ENCODE results near the gene UCMA. TPM values are rescaled to one million over a fixed set of nuclear protein-coding genes. Genes with fewer than 3 reads are reported as not detected.

UCMA gene
- total and polyA plus RNA-seq, 4 donors, result not detected

GRCh38 chr10:13225601-13226000 lies 8.6 kb downstream of the UCMA start:
- Histone ChIP-seq H3K4me1 (ENCODE audit: control insufficient read depth in 4 of 4, insufficient read depth in 4 of 4, low read length in 3 of 4) (peaks cover 0 to under 1% (median 0%) of the 10 kb centered on the region in 4 donors), H3K27me3 (ENCODE audit: control insufficient read depth in 4 of 4, insufficient read depth in 4 of 4, low read length in 3 of 4) (no peaks in the 10 kb centered on the region), H3K4me3 (ENCODE audit: low read depth in 1 of 3, low read length in 3 of 3) (no peak overlapping the region), H3K9me3 (ENCODE audit: control insufficient read depth in 4 of 4, low read length in 3 of 4) (no peaks in the 10 kb centered on the region), H3K9ac (ENCODE audit: low read depth in 1 of 2, low read length in 2 of 2) (no peak overlapping the region), H3K27ac (ENCODE audit: low read depth in 1 of 2, low read length in 2 of 2) (no peak overlapping the region), H3K36me3 (ENCODE audit: control insufficient read depth in 4 of 4, insufficient read depth in 3 of 4, low read depth in 1 of 4, low read length in 3 of 4) (no peaks in the 10 kb centered on the region)
- no peak for DNase-seq (ENCODE audit: low spot score)
- WGBS, result 90% methylated on average over 8 of the region's 8 CpGs
- TF ChIP-seq GABPA (IDR thresholded peaks at IDR 0.05 in 1 of 2, conservative IDR thresholded peaks at IDR 0.05 in 1 of 2), result no peak
- no peak for TF ChIP-seq HNF4G (IDR thresholded peaks at IDR 0.05)
- TF ChIP-seq FOXA2 (IDR thresholded peaks at IDR 0.05), result no peak
- TF ChIP-seq TAF1 (conservative IDR thresholded peaks at IDR 0.05), result no peak
- no peak for TF ChIP-seq JUND (IDR thresholded peaks at IDR 0.05)
- TF ChIP-seq EGR1 (IDR thresholded peaks at IDR 0.05; ENCODE audit: low read depth in 2 of 2), result no peak
- TF ChIP-seq YY1 (IDR thresholded peaks at IDR 0.05), result no peak
- TF ChIP-seq FOXA1 (IDR thresholded peaks at IDR 0.05), result no peak
- no peak for TF ChIP-seq RXRA (IDR thresholded peaks at IDR 0.05)
- no peak for TF ChIP-seq NR2F2 (IDR thresholded peaks at IDR 0.05)
- TF ChIP-seq ZBTB33 (IDR thresholded peaks at IDR 0.05), result no peak
- TF ChIP-seq MAX (IDR thresholded peaks at IDR 0.05), result no peak
- TF ChIP-seq RAD21 (IDR thresholded peaks at IDR 0.05), result no peak
- TF ChIP-seq HNF4A (conservative IDR thresholded peaks at IDR 0.05), result no peak
- TF ChIP-seq REST (IDR thresholded peaks at IDR 0.05), result no peak
- no peak for TF ChIP-seq ATF3 (IDR thresholded peaks at IDR 0.05)

GRCh38 chr10:13224210-13224995 lies 9.8 kb downstream of the UCMA start:
- peaks cover 0 to 2% (median 0%) of the 10 kb centered on the region in 4 donors for H3K4me1 ChIP-seq (ENCODE audit: control insufficient read depth in 4 of 4, insufficient read depth in 4 of 4, low read length in 3 of 4)
- no peaks in the 10 kb centered on the region for H3K36me3 ChIP-seq (ENCODE audit: control insufficient read depth in 4 of 4, insufficient read depth in 3 of 4, low read depth in 1 of 4, low read length in 3 of 4)
- H3K27ac ChIP-seq (ENCODE audit: low read depth in 1 of 2, low read length in 2 of 2), result no peak overlapping the region
- no peaks in the 10 kb centered on the region for H3K9me3 ChIP-seq (ENCODE audit: control insufficient read depth in 4 of 4, low read length in 3 of 4)
- no peaks in the 10 kb centered on the region for H3K27me3 ChIP-seq (ENCODE audit: control insufficient read depth in 4 of 4, insufficient read depth in 4 of 4, low read length in 3 of 4)
- DNase-seq (ENCODE audit: low spot score), result no peak
- no peak overlapping the region for H3K9ac ChIP-seq (ENCODE audit: low read depth in 1 of 2, low read length in 2 of 2)
- WGBS, result 91% methylated on average over 11 of the region's 11 CpGs
- no peak overlapping the region for H3K4me3 ChIP-seq (ENCODE audit: low read depth in 1 of 3, low read length in 3 of 3)
- TF ChIP-seq RAD21 (IDR thresholded peaks at IDR 0.05) (no peak), JUND (IDR thresholded peaks at IDR 0.05) (no peak), RXRA (IDR thresholded peaks at IDR 0.05) (no peak), HNF4A (conservative IDR thresholded peaks at IDR 0.05) (no peak)

Data from liver (tissue), 9 donors.